DMS153 (cell line): Measurements from ENCODE around the gene ATAD3B.
"Not testable (repeated sequence)": the region's sequence is repeated elsewhere in the genome, so short reads cannot be mapped to it uniquely, and the experiment has no call there.

Experiments
- DNase-seq: peaks from one replicate; lab custom pipeline; 2025; lab: John Stamatoyannopoulos, UW

Gene ATAD3B

GRCh38 chr1:1479547-1480487 lies 8.3 kb downstream of the ATAD3B start:
- DNase-seq, result no peak

DNA sequence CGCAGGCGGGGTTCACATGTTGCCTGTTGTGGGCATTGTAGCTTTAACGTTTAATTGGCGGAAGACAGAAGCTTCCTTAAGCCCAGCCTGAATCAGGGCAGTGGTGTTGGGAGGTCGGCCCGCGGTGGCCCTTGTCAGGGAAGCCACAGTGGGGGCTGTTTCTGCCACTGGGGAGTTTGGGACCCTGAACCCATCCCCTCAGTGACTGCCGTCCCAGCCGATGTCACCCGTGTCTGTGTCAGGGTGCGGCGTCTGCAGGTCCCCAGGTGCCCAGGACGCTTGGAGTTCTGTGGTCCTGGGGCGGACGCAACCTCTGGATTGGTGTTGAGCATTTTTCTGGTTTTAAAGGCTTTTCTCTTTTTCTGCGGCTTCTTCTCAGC lies 8.9 kb downstream of the ATAD3B start:
- DNase-seq, result not testable (repeated sequence)

GRCh38 chr1:1481811-1482210 lies 10.2 kb downstream of the ATAD3B start:
- not testable (repeated sequence) for DNase-seq

DNA sequence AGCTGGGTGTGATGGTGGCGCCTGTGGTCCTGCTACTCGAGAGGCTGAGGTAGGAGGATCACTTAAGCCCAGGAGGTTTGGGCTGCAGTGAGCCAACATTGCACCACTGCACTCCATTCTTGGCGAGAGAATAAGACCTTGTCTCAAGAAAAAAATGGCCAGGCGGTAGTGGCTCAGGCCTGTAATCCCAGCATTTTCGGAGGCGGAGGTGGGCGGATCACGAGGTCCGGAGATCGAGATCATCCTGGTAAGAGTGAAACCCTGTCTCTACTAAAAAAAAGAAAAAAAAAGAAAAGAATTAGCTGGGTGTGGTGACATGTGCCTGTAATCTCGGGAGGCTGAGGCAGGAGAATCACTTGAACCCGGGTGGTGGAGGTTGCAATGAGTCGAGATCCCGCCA lies 11.3 kb downstream of the ATAD3B start:
- DNase-seq, result no peak

GRCh38 chr1:1483714-1484113 lies 12.1 kb downstream of the ATAD3B start:
- no peak for DNase-seq

DNA sequence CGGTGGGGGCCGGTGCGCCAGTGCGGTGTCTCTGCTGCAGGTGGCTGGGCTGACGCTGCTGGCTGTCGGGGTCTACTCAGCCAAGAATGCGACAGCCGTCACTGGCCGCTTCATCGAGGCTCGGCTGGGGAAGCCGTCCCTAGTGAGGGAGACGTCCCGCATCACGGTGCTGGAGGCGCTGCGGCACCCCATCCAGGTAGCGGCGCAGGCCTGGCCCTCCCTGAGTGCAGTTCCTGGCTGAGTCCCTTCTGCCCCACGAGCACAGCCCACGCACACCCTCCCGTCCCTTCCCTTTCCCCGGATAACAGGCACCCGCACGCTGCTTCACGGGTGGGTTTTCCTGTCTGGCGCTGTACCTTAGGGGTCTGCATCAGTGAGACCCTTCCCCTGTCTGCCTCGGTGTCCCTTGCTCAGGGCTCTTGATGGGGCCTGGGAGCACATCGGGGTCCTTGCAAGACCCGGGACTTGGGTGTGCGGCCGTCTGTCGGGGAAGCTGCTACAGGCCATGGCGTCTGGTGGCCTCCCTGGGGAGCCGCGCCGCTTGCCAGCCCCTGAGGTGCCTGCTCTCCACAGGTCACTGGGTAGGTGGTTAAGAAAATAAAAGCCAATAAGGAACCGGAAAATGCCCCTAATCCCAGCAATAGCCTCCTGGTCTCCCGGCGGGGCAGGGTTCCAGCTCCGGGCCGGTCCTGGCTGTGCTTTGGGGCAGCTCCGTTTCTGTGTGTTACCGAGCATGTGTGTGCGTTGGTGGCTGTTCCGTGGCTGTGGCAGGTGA lies 13.6 kb downstream of the ATAD3B start:
- DNase-seq, result not testable (repeated sequence)

DNA sequence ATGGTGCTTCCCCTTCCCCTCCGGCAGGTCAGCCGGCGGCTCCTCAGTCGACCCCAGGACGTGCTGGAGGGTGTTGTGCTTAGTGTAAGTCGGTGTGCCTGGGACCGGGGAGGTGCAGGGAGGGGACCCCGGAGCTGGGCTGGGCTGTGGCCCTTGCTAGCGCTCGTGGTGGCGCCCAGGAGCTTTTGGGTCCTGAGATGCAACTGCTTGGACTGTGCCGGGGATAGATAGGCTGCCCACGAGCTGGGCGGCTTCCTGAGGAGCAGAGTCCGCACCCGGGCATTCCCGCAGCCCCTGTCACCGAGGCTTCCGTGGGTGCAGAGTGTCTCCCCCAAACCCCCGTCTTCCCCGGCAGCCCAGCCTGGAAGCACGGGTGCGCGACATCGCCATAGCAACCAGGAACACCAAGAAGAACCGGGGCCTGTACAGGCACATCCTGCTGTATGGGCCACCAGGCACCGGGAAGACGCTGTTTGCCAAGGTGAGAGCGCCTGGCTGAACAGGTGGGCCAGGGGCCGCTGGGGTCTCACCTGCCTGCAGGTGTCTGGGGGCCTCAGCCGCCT lies 14.3 kb downstream of the ATAD3B start:
- DNase-seq, result not testable (repeated sequence)

DNA sequence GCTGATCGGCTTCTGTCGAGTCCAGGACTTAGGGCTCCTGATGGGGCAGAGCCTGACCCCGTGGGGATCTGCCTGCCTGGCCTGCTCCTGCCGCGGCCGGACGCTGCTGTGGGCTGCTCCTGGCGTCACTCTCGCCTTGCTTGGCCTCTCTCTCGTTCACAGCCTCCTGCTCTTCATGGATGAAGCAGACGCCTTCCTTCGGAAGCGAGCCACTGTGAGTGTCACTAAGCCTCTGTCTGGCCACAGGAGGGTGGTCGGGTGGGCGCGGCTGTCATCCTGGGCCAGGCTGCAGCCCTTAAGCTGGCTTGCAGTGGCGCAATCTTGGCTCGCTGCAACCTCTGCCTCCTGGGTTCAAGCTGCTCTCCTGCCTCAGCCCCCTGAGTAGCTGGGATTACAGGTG lies 16.1 kb downstream of the ATAD3B start:
- DNase-seq, result no peak

- DNase-seq, result no peak
Measured at GRCh38 chr1:1489231-1489630, 17.7 kb downstream of the ATAD3B start.

- DNase-seq, result no peak
Measured at GRCh38 chr1:1489861-1490260, 18.3 kb downstream of the ATAD3B start.

DNA sequence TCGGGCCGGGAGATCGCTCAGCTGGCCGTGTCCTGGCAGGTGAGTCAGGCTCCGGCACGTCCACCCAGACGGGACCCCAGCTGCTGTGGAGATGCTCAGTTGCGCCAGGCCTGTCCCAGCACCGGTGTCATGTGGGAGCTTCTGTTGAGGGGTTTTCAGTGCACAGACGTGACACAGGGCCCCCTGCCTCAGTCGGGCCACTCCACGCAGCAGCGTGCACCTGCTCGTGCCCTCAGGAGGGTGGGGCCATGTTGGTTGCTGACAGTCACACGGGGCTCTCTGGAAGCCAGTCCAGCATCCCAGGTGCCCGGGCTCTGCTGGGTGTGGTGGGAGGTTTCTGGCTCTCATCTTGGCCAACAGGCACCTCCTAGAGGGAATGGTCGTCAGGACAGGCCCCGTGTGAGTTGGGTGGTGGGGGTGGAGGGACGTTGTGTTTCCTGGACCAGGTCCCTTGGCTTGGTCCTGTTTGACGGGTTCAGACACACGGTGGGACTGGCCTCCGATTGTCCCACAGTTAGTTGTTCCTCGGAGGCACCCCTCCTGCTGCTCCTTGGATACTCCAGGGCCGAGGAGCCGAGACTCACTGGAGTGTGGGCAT lies 19.2 kb downstream of the ATAD3B start:
- no peak for DNase-seq

DNA sequence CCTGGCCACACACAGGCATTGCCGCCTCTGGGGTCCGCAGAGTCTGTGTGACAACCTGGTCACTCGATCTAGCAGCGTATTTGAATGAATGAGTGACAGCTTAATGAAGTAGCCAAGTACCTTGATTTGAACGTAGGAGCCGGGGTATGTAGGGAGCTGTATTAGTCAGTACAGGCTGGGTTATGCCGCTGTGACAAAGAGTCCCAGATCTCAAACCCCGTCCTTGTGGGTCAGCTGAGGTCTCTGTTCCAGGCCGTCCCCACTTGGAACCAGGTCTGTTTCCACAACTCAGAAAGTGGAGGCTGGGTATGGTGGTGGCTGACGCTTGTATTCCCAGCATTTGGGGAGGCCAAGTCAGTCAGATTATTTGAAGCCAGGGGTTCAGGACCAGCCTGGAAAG lies 20.0 kb downstream of the ATAD3B start:
- no peak for DNase-seq

DNA sequence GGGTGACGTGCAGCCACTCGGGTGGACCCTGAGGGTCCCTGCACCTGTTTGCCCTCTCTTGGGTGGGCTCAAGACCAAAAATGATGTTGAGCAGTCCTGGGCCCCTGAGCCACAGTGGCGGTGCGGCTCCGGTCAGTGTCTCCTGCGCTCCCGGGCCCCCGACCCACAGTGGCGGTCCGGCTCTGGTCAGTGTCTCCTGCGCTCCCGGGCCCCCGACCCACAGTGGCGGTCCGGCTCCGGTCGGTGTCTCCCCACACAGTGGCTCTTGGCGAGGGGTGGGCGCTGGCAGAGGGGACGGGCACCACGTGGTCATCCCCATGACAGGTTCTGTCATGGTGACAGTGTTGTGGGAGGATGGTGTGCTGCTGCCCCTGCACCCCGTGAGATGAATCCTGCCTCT lies 22.7 kb downstream of the ATAD3B start:
- DNase-seq, result not testable (repeated sequence)

- DNase-seq, result not testable (repeated sequence)
Measured at GRCh38 chr1:1495461-1495975, 24.0 kb downstream of the ATAD3B start.

DNA sequence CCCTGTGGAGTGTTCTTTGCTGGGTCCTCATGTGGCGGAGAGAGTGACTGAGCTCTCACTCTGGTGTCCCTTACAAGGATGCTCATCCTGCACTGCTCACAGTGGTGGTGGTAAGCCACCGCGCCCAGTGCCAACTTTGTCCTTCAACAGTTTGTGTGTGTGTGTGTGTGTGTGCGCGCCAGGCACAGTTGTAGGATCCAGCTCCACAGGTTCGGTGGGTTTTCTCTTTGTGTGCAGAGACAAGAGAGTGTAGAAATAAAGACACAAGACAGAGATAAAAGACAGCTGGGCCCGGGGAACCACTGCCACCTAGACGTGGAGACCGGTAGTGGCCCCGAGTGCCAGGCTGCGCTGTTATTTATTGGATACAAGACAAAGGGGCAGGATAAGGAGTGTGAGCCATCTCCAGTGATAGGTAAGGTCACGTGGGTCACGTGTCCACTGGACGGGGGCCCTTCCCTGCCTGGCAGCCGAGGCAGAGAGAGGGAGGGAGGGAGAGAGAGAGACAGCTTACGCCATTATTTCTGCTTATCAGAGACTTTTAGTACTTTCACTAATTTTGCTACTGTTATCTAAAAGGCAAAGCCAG lies 33.3 kb downstream of the ATAD3B start:
- peak; percentile 93 for DNase-seq

- peak; percentile 67 for DNase-seq
Measured at GRCh38 chr1:1505366-1505798, 33.8 kb downstream of the ATAD3B start.

DNA sequence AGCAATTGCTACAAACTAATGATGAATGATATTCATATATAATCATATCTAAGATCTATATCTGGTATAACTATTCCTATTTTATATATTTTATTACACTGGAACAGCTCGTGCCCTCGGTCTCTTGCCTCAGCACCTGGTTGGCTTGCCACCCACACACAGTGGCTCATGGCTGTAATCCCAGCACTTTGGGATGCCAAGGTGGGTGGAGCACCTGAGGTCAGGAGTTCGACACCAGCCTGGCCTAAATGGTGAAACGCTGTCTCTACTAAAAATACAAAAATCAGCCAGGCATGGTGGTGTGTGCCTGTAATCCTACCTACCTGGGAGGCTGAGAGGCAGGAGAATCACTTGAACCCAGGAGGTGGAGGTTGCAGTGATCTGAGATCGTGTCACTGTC lies 34.2 kb downstream of the ATAD3B start:
- not testable (repeated sequence) for DNase-seq

DNA sequence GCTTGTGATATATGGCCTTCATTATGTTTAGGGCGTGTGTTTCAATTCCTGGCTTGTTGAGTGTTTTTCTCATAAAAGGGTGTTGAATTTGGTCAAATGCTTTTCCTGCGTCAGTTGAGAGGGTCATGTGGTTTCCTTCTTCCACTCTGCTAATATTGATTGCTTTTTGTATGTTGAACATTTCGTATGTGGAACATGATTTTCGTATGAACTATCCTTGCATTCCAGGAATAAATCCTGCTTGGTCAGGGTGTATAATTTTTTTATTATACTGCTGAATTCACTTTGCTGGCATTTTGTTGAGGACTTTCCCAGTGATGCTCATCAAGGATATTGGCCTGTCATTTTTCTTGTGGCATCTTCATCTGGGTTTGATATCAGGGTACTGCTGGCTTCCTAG lies 35.7 kb downstream of the ATAD3B start:
- no peak for DNase-seq

- DNase-seq, result not testable (repeated sequence)
Measured at GRCh38 chr1:1508775-1509464, 37.4 kb downstream of the ATAD3B start.

- not testable (repeated sequence) for DNase-seq
Measured at GRCh38 chr1:1509465-1509850, 37.9 kb downstream of the ATAD3B start.
